NCI-H524 (cell line): ENCODE results near the gene SNX10.
"Not testable (repeated sequence)": the region's sequence is repeated elsewhere in the genome, so short reads cannot be mapped to it uniquely, and the experiment has no call there.

Source experiments
- DNase-seq, 2 experiments: peaks; one replicate each; lab custom pipeline; 2025; lab: John Stamatoyannopoulos, UW

Gene SNX10

DNA sequence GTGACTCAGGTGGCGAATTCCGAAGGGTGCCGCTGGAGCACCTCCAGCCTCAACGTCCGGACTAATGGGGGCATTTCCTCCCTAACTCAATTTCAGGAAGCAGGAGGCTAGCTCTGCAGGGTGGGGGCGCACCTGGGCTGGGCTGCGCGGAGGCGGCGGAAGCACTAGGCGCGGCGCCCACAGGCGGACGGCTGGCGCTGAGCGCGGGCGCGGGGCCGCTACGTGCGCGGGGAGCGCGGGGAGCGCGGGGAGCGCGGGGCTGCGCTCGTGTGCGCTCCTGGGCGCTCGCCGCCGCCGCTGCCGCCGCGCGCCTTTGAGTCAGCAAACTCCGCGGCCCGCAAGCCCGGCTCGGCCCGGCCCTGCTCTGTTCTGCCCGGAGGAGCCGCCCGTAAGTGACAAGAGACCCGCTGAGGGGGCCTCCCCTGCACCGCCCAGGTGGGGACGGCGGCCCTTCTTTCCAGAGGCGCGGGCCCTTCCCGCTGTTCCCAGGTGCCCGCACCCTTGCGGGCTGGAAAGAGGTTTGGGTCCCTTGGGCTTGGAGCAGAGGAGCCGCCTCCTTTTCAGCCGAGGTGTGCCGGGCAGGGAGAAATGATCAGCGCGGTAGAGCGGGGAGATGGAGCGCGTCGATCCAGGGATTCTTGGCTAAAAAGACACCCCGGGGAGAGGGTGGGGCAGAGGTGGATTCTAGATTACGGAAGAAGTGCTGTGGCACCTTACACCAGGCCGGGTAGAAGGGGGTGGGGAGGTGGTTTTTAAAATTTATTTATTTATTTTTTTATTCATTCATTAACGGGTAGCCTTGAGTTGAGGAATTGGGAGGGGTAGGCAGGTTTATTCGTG is at the start of gene SNX10:
Gene SNX10, plus strand, starts transcription at position 164 of the 840 bp plus-strand sequence. CDS start 54,581 bp downstream, outside the sequence.
- peak in 1 of 2 experiments; percentile 67 for DNase-seq

DNA sequence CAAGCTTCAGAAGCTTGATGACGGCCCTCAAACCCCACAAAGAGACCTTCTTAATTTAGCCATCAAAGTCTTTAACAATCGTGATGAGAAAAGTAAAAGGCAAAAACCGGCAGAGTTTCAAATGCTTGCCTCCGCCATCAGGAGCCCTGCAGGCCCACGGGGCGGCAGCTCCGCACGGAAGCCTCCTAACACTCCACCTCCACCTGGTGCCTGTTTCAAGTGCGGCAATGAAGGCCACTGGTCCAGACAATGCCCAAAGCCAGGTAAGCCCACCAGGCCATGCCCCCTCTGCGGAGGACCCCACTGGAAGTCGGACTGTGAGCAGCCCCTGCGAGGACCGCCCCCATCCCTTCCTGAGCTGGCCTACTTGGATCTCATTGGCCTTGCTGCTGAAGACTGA is 46.5 kb upstream of the SNX10 start:
- DNase-seq, result no peak

DNA sequence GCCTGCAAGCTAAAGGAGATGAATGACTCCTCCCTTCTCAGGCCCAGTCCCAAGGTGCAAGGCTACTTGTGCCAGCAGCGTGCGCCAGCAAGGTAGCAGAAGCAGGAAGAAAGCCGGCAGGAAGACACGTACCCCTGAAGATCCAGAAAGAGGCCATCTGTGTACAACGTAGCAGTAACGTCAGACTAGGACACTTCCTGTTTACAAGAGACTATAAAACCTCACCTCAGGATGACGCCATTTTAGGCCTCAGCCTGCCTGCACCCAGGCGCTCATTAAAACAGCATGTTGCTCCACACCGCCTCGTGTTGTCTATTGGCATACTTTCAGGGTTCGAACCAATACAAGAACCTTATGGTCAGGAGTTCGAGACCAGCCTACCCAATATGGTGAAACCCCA is 41.4 kb upstream of the SNX10 start:
- DNase-seq, result no peak

- not testable (repeated sequence) for DNase-seq
These were observed 29.8 kb upstream of the SNX10 start for GRCh38 chr7:26261866-26262265.

DNA sequence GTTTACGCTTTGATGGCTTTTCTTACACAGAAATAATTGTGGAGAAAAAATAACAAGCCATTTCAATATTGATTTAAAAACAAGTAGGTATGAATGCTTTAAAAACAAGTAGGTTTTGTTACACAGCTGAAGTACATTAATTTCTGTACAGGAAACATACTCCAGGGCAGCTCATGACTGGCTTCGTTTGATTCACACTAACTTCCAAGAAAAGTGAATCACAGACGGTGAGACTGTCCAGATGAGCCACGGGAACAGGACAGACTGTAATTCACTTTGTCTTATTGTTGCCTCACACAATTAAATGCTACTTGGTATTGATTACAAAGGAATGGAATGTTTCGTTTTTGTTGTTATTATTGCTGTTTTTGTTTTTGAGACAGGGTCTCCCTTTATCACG is 26.6 kb upstream of the SNX10 start:
- DNase-seq, result no peak

GRCh38 chr7:26265499-26266075 is 26.1 kb upstream of the SNX10 start:
- no peak for DNase-seq

GRCh38 chr7:26267601-26268166 is 24.0 kb upstream of the SNX10 start:
- no peak for DNase-seq

DNA sequence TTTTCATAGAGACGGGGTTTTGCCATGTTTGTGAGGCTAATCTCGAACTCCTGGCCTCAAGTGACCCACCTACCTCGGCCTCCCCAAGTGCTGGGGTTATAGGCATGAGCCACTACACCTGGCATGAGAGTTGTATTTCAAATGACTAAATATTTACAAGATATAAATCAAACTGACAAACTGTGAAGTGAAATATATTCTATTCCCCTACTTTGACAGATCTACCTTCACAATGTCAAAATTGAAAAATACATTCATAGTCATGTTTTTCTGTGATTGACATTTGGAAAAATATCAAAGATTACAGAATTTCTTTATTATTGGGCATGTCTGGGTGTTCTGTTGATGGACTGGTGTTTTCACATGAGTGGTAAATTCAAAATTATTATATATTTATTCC is 16.4 kb upstream of the SNX10 start:
- DNase-seq, result no peak

DNA sequence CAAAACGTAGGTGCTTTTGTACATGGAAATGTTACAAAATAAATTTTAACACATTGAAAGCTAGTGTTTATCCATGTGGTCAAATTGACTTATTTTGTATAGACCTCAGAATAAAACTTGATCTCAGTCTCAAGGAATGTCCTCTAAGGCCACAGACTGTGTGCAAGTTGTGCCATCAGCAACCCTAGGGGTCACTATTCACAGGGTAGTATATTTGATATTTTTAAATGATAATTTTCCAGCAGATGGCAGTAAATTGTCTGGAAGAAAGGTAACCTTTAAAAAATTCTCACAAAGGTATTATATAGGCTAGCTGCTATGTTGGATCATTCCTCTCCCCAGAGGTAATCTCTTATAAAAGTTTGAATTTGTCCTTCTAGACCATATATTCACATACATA is 12.9 kb upstream of the SNX10 start:
- peak in 1 of 2 experiments; percentile 52 for DNase-seq

GRCh38 chr7:26279405-26279804 is 12.3 kb upstream of the SNX10 start:
- DNase-seq, result no peak

GRCh38 chr7:26280097-26280496 is 11.6 kb upstream of the SNX10 start:
- no peak for DNase-seq

DNA sequence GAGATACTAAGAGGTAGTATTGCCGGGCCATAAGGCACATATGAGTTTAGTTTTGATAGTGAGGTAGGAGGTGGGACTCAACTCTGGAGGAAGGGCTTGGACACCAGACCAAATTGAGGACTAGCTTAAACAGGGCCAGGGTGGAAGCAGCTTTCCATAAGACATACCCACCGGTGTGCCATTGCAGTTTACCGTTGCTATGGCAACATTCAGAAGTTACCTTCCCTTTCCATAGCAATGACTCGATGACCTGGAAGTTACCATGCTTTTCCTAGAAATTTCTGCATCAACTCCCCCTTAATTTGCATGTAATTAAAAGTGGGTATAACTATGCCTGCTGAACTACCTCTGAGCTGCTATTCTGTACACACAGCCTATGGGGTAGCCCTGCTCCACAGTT is 10.9 kb upstream of the SNX10 start:
- DNase-seq, result no peak

GRCh38 chr7:26284477-26284876 is 7.2 kb upstream of the SNX10 start:
- DNase-seq, result no peak

DNA sequence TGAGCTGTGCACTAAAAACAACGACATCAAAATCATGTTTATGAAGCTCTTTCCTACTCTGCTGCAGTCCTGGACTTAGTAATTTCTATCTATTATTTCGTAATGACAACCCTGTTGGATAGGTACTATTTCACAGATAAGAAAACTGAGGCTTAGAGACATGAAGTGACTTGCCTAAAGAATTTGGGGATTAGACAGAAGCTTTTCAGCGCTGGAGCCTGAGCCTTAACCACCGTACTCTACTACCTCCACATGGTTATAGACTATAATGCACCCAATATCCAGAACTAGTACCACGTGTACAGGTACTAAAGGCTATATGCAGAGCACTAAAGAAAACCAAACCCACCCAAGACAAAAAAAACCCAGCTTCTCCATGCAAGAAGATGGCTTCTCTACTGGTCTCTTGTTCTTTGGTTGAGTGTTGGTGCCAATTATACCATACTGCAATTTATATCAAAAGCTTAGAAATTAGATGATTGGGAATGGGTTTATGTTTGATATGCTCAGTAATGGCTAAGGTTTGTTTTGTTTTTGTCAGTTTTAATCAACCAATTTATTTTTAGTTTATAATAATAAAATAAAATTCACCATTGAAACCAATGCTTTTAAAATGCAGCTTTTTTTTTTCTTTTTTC is 6.5 kb upstream of the SNX10 start:
- DNase-seq, result peak; percentile 19 to 55

- no peak for DNase-seq
These were observed 5.5 kb upstream of the SNX10 start for GRCh38 chr7:26286157-26286556.

DNA sequence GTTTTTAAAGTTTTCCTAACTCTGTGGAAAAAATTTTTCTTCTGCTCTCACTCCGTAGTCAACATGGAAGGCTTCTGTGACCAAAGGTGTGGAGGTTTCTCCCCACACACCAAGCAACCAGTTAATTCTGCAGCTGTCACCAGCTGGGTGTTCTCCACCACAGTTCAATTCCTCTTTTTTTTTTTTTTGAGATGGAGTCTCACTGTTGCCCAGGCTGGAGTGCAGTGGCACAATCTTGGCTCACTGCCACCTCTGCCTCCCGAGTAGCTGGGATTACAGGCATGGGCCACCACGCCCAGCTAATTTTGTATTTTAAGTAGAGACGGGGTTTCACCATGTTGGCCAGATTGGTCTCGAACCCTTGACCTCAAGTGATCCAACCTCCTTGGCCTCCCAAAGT is 3.5 kb upstream of the SNX10 start:
- not testable (repeated sequence) for DNase-seq

DNA sequence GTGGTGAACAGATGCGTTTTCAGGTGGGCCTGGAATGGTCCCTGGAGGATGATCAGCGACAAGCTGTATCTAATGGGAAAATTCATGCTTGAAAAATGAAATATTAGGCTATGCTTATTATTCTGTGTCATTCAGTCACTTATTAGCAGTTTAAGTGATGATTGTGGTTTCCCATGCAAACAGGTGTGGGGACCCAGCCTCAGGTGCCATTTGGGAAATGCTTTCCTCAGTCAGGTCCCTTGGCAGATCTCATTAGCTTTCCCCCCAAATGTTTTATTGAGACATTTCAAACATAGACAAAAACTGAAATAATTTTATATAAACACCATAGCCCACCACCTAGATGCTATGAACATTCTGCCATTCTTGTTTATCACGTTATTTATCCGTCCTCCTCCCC is 411 bp upstream of the SNX10 start:
- DNase-seq, result no peak

- DNase-seq, result no peak
These were observed 1.3 kb downstream of the SNX10 start for GRCh38 chr7:26292768-26293560.

DNA sequence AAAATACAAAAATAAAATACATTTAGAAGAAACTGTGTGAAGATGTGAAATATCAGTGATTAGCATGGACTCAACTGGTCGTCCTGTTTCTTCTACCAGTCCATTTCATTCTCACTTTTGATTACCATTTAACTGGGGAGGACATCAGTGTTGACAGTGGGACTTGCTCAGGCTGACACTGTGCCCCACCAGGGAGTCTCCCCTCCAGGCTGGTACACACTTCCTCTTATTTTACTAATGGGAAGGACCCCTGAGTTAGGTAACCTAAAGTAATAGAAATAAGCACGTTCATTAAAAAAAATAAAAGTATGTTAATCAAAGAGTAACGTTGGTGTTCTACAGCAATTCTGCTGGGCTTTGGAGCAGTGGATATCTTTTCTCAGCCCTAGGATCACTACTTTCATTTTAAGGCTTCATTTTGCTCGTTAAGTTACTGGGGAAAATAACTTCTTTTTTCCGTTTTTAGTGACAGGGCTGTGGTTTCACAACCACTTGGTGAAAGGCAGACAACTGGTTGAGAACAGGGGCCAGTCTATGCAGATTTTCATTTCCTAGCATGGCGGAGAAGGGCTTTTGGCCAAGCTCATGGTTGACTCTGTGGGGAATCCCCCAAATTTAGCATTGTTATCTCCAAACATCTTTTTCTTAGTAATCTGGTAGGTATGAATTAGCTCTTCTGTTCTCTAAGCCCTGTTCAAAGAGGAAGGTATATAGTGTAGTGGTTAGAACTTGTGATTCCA is 2.1 kb downstream of the SNX10 start:
- DNase-seq, result no peak

GRCh38 chr7:26295015-26295414 is 3.4 kb downstream of the SNX10 start:
- DNase-seq, result no peak

DNA sequence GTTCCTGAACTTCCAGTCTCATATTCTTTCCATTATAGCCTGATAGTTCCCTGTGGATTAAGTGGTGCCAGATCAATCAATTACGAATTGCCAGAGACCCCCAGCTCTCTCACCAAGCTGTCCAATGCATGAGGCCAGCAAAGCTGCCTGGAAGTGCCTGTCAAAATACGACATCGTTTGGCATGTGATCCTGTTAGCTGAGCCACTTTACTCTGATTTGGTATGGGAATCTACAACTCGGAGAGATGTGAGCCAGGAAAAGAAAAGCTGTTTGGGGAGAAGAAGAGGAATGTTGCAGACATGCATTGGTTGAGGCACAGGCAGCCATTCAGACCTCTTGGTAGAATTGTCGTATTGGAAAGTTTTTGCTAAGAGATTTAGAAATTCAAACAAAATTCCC is 3.9 kb downstream of the SNX10 start:
- no peak for DNase-seq
